Nucleus accumbens (tissue), 56 donors: ENCODE data around the gene DCANP1.
A peak's percentile ranks its signal among the peaks of the same experiment; 100 is the strongest.

Source experiments
- DNase-seq, 56 donors: peaks; one replicate each; lab custom pipeline; 2025; lab: John Stamatoyannopoulos, UW

Gene DCANP1

DNA sequence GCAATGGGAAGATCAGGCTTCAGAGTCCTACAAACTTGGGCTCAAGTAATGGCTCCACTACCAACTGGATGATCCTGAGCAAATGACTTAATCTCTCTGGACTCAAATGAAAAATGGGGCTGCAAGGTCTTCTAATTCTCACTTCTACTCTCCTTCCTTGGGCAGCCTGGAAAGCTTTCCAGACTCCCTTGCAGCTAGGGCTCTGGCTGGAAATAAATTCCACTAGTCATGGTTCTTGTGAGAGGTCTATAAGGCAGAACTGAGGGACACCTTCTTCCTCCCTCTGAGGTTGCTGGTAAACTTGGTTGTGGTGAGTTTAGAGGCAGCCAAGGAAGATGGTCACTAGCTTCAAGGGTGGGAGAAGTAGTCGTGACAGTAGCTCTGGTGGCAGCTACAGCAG lies 18.6 kb downstream of the DCANP1 start:
- DNase-seq, result no peak

DNA sequence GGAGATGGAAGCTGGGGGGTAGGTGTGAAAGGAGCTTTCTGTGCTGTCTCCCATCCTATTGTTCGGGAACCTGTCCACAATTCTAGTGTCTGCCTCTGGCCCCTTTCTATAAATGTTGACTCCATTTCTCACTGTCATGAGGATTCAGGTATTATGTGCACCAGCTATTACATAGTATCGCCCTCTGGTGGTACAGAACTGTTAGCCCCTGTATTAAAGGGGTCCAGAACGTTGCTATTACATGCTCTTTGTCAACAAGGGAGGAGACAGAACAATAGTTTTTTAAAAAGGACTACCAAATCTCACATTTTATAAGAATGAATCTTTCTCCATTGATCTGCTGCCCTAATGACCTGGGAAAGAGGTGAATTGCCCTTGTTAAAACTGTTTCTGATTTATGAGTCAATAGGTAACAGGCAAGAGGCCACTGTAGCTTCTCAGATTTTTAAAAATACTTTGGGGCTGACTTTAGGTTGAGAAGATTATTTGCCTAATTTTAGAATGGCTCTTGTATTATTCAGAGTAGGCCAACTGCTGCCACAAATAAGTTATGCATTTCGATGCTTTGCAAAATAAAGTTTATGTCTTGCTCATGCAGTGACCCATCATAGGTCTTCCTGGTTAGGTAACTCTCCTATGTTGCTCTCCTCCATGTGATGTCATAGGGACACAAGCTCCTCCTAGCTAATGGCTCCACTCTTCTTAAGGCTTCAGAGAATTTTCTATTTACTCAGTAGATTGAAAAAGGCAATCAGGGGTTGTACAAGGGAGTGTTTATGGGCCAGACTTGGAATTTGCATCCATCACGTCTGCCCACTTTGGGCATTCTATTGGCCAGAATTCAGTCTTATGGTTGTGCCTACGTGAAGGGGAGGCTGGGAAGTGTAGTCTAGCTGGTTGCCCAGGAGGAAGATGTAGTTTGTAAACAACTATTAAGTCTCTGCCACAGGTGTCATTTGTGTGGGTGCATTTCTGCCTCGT lies 20.8 kb downstream of the DCANP1 start:
- DNase-seq, result no peak

DNA sequence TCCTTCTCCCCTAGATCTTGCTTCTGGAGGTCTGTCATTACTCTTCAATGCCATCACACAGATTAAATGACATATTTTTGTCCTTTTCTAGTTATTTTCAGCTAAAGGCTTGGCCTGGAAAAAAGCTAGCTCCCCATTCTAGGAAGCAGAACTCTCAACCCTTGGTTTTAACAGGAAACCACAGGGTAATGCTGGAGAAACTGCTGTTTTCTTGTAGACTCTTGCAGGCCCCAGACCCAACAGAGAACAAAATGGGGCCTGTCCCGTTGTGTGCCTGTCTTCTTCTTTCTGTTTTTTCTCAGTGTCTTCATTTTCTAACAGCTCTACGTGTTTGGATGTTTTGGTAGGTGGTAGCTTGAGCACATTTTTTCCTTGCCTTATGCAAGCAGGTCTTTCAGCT lies 21.5 kb downstream of the DCANP1 start:
- DNase-seq, result no peak

DNA sequence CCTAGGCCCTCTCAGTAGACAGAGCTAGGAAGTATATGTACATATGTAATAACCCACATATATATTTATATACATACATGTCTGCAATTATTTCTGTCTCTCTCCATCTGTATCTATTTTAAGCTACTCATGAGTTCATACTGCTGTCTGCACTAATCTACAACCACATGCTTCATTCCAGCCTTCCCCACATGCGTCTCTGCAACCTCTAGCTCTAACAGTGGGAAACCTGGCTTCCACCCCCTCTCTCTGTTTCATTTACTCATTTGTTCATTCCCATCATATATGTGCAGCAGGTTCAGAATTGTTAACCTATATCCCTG lies 23.3 kb downstream of the DCANP1 start:
- DNase-seq, result no peak

DNA sequence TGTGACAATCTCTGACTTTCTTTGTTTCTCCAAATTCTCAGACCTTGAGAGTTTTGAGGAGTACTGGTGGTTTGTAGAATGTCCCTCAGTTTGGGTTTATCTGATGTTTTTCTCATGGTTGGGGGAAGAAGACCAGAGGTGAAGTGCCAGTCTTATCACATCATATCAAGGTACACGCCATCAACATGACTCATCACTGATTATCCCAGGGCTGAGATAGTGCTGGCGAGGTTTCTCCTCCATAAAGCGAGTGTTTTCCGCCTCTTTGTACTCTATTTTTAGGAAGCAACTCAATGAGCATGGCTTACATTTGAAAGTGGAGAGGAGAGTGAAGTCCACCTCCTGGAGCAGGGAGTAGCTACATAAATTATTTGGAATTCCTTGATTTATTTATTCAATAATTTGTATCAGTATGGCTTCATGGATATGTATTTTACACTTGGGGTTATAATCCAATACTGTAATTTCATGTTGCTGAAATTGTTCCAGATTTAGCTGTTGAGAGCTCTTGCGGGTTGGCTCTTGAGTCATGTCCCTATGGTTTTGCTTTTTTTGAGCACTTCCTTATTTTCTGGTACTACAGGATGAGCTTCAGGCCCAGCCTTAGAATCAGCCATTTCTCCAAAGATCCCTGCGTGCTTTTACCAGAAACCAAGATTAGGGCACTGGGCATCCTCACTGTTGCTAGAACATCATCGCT lies 23.9 kb downstream of the DCANP1 start:
- no peak for DNase-seq

GRCh38 chr5:135422419-135422818 lies 24.7 kb downstream of the DCANP1 start:
- DNase-seq, result no peak

DNA sequence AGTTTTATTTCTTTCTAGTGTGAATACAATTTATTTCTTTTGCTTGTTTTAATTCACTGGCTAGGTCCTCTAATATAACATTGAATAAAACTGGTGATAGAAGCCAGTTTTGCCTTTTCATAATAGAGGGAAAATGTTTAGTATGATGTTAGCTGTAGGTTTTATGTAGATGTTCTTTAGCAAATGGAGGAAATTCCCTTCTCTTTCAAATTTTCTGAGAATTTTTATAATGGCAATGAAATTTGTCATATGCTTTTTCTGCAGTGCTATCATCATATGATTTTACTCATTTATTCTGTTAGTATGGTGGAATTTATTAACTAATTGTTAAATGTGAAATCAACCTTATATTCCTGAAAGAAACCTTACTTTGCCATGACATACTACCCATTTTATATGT lies 30.1 kb downstream of the DCANP1 start:
- no peak for DNase-seq

DNA sequence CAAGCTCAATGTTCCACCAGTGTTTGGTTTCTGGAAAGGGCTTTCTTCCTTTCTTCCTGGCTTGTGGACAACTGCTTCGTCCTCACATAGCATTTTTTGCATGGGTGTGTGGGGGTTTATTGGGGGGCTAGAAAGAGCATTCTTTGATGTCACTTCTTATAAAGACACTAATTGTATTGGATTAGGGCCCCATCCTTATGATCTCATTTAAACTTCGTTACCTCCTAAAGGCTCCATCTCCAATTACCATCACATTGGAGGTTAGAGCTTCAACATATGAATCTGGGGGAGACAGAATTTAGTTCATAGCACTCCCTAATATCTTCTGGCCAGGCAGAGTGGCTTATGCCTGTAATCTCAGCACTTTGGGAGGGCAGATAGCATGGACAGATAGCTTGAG lies 42.1 kb downstream of the DCANP1 start:
- no peak for DNase-seq

DNA sequence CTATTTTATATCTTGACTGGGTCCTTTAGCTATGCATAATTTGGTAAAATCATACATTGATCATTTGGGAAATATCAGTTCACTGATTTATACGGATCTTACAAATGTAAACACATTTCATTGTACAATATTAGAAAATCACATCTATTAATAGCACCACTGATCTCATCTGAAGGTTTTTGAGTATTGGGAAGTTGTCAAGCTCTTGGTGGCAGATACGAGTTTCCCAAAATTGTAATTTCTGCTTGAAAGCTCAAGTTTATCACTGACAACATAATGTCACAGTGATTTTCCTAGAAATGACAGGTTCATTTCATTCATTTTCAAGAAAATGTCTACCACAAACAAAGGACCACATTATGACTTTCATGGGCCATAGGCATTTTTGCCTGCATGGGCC lies 45.1 kb downstream of the DCANP1 start:
- DNase-seq, result no peak

- peak in 2 of 56 donors; percentile 10 to 14 for DNase-seq
Observed at GRCh38 chr5:135400866-135401265, 46.3 kb downstream of the DCANP1 start.

DNA sequence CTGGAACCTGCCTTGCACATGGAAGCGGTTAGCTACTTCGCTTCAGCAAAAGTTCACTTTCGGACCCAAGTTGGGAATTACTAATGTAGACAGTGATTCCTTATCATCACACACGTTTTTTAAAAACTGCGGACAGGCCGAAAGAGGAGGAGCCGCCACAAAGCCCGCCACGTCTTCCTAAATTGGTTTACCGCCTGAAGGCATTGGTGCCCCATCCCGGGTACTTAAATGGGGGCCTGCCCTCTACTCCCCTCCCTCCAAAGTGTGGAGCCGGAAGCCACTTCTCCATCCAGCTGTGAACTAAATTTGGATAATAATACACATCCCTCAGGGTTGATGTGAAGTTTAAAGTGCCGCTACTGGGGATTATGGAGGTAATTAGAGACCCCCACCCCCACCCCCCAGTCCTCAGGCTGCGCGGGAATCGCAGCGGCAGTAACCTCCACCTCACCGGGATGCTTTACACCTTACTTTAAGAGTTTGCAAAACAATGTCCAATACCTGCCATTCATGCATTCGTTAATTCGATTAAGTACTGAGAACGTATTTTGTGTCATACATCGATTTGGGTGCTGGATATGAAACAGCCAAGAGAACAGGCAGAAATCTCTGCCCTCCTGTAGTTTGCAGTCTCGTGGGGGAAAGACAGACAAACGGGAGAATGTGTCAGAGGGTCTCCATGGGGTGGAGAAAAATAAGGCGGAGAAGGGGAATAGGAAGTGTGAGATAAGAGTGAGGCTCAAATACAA lies 47.2 kb downstream of the DCANP1 start:
- no peak for DNase-seq

DNA sequence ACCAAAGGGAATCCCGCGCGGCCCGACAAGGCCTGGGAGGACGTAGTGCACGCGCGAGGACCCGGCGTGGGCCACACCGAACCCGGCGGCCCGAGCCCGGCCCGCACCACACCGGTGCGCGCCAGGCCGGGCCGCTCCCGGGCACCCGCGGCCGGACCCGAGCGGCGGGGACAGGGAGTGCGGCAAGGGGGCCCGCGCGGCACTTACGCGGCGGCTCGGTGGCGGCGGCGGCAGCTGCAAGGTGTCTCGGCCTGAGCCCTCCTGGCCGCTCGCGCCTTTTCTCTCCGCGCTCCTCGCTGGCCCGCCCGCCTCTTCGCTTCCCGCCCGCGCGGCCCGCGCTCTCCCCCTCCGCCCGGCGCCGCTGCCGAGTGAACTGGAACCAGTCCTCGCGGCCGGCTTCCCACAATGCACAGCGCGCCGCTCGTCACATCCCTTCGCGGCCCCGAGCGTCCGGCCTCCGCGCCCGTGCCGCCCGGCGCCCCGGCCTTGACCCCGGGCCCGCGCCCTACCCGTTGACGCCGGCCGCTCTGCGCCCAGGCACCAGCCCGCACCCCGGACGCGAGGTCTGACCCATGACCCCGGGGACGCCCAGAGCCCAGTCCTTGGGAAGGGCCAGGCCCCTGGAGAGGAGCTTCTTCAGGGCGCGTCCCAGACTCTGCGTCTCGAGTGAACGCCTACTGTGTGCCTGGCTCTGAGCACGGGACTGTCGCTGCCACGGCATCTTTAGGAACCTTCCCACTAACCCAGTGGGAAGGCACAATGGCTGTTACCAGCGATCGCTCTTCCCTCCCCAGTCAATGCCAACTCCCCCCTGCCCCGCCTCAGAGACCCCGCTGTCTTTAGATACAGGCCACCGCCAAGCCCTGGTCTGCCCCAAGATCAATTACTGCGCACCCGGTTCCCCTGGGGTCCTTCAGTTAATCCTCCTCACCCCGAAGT lies 48.0 kb downstream of the DCANP1 start, which contains the start of gene MACROH2A1:
TSS of gene MACROH2A1 (minus strand) at position 377 of the 939 bp plus-strand sequence. CDS start 10,138 bp downstream, outside the sequence.
- DNase-seq, result peak in 54 of 56 donors; percentile 48 to 91 (median 75)

GRCh38 chr5:135398160-135398854 lies 48.8 kb downstream of the DCANP1 start:
- DNase-seq, result peak in 1 of 56 donors; percentile 19

GRCh38 chr5:135397084-135397483 lies 50.1 kb downstream of the DCANP1 start:
- DNase-seq, result no peak

GRCh38 chr5:135396459-135397055 lies 50.6 kb downstream of the DCANP1 start:
- no peak for DNase-seq

DNA sequence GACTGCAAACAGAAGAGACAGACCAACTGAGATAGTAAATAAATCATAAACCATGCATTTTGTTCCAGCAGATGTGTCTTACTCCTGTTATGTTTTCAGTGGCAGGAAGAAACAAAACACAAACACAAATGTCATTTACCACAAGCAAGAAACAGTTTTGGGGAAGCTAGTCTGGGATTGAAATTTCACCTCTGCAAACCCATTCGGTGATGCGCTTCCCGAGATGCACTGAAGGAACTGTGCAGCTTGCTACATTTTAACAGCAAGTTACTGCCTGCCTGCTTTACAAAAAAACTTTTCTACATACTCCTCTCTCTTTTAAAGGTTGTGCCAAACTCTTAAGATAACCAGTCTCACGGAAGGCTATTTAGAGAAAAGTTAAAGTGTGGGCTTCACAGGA lies 51.3 kb downstream of the DCANP1 start:
- no peak for DNase-seq

DNA sequence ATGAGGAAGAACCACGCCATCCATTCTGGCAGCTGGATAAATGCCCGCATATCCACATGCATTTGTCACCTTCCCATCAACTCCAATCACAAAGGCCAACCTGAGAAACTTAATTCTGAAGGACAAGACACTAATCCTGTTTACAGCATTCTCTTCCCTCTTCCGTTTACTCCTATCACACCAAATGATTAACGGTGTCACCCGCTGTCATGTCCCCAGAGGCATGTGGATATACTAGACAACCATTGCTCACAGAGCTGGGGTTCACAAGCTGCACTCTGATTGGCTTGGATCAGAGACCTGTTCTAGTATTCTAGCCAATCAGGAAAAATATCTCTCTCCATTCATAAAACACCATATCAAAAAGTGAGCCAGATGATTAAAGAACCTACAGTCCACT lies 51.7 kb downstream of the DCANP1 start:
- DNase-seq, result no peak
